Measurements from ENCODE around the gene KIF6. TPM values are rescaled to one million over a fixed set of nuclear protein-coding genes. Genes with fewer than 3 reads are reported as not detected.

The KIF6 gene
- total RNA-seq, 6 experiments from 2014 or later: not detected

DNA sequence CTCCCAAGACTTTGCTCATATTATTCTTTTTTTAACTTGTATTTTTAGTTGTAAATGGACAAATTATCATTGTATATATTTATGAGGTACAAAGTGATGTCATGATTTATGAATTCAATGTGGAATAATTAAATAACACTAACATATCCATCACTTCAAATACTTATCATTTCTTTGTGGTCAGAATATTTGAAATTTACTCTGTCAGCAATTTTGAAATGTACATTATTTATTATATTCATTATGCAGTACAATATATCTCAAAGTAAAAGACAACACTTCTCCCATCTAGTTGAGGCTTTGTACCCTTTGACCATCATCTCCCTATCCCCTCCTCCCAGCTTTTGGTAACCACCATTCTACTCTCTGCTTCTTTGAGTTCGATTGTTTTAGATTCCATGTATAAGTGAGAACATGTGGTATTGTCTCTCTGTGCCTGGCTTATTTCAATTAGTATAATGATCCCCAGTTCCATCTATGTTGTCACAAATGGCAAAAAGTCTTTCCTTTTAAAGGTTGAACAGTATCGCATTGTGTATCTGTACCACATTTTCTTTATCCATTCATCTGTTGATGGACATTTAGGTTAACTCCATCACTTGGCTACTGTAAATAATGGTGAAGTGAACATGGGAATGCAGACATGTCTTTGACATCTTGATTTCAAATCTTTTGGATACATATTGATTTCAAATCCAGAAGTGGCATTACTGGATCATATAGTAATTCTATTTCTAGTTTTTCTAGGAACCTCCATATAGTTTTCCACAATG lies 197.2 kb downstream of the KIF6 start:
- no peaks in the 10 kb centered on the region; the same call in 1 of the 2 replicates for H3K27me3 Mint-ChIP-seq (ENCODE audit: insufficient read depth)
- H3K9me3 Mint-ChIP-seq: peaks cover 49% of the 10 kb centered on the region
- no peaks in the 10 kb centered on the region for H3K4me1 Mint-ChIP-seq (ENCODE audit: low read depth)
- no peak overlapping the region for H3K4me3 Mint-ChIP-seq
- TF ChIP-seq, protein P1, sequence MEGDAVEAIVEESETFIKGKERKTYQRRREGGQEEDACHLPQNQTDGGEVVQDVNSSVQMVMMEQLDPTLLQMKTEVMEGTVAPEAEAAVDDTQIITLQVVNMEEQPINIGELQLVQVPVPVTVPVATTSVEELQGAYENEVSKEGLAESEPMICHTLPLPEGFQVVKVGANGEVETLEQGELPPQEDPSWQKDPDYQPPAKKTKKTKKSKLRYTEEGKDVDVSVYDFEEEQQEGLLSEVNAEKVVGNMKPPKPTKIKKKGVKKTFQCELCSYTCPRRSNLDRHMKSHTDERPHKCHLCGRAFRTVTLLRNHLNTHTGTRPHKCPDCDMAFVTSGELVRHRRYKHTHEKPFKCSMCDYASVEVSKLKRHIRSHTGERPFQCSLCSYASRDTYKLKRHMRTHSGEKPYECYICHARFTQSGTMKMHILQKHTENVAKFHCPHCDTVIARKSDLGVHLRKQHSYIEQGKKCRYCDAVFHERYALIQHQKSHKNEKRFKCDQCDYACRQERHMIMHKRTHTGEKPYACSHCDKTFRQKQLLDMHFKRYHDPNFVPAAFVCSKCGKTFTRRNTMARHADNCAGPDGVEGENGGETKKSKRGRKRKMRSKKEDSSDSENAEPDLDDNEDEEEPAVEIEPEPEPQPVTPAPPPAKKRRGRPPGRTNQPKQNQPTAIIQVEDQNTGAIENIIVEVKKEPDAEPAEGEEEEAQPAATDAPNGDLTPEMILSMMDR (IDR thresholded peaks at IDR 0.05): no peak
- peaks cover 10% of the 10 kb centered on the region for H3K36me3 Mint-ChIP-seq (ENCODE audit: low read depth)
- no peak overlapping the region for H3K27ac Mint-ChIP-seq
- no peak for DNase-seq

DNA sequence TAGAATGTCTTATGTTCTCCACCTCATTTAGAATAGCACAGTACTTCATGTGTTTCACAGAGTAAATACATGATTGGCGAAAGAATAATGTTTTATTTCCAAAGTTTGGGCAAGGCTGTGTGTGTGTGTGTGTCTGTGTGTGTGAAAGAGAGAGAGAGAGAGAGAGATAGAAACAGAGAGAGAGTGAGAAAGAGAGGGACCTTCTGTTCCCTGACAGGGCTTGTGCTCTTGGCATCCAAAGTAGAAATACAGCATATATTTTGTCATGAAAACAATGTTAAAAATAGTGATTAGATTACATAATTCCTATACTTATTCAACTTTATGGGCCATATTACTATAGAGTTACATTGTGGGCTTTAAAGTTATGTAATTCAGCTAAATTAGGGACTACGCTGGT lies 201.2 kb downstream of the KIF6 start:
- peaks cover 5% of the 10 kb centered on the region for H3K36me3 Mint-ChIP-seq (ENCODE audit: low read depth)
- DNase-seq: no peak
- TF ChIP-seq, protein P1 (IDR thresholded peaks at IDR 0.05): no peak
- no peak overlapping the region for H3K4me3 Mint-ChIP-seq
- H3K27me3 Mint-ChIP-seq (ENCODE audit: insufficient read depth): no peaks in the 10 kb centered on the region; the same call in 1 of the 2 replicates
- peaks cover 16% of the 10 kb centered on the region for H3K9me3 Mint-ChIP-seq
- H3K27ac Mint-ChIP-seq: no peak overlapping the region
- no peaks in the 10 kb centered on the region for H3K4me1 Mint-ChIP-seq (ENCODE audit: low read depth)

DNA sequence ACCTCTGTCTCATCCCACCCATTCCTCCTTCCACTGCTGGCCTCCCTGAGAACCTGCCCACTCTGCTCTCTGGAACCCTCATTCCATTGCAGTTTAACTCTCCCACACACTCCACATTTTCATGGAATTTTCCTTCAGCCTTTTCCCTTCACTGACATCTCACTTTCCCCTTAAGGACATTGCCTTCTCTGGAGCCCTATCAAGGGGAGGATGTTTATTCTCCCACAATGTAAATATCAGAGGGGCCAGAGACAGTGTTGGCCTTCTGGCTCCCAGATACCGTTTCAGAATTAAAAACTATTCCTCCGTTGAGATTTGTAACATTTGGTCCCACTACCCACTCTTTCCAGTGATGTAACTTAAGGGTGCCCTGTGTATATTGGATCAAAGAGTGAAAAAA lies 203.2 kb downstream of the KIF6 start:
- Mint-ChIP-seq H3K36me3 (ENCODE audit: low read depth) (no peaks in the 10 kb centered on the region; the same call in 1 of the 2 replicates), H3K27ac (no peak overlapping the region), H3K4me3 (no peak overlapping the region), H3K27me3 (ENCODE audit: insufficient read depth) (no peaks in the 10 kb centered on the region; the same call in 1 of the 2 replicates), H3K4me1 (ENCODE audit: low read depth) (no peaks in the 10 kb centered on the region), H3K9me3 (peaks cover 23% of the 10 kb centered on the region)
- TF ChIP-seq, protein P1 (IDR thresholded peaks at IDR 0.05): no peak
- no peak for DNase-seq

DNA sequence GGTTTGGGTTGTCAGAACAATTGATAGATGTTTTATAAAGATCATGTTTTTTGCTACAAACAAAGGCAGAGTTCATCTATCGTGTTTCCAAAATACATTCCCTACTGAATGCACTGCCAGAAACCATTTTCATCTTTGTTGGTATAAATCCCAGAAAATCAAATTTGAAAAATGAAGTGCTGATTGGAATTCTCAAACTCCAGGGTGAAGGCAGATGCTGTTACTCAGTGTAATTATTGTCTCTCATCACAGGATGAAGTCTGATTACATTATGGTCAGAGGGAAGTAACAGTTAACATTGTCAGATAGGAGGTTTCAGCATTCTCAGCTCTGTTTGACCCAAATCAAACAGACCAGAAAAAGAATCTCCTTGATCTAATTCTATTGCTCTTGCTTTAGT lies 204.3 kb downstream of the KIF6 start:
- H3K27ac Mint-ChIP-seq: no peak overlapping the region
- H3K4me1 Mint-ChIP-seq (ENCODE audit: low read depth): no peaks in the 10 kb centered on the region
- no peaks in the 10 kb centered on the region; the same call in 1 of the 2 replicates for H3K36me3 Mint-ChIP-seq (ENCODE audit: low read depth)
- no peaks in the 10 kb centered on the region; the same call in 1 of the 2 replicates for H3K27me3 Mint-ChIP-seq (ENCODE audit: insufficient read depth)
- TF ChIP-seq, protein P1 (IDR thresholded peaks at IDR 0.05): no peak
- H3K9me3 Mint-ChIP-seq: peaks cover 18% of the 10 kb centered on the region
- no peak overlapping the region for H3K4me3 Mint-ChIP-seq
- DNase-seq: no peak

DNA sequence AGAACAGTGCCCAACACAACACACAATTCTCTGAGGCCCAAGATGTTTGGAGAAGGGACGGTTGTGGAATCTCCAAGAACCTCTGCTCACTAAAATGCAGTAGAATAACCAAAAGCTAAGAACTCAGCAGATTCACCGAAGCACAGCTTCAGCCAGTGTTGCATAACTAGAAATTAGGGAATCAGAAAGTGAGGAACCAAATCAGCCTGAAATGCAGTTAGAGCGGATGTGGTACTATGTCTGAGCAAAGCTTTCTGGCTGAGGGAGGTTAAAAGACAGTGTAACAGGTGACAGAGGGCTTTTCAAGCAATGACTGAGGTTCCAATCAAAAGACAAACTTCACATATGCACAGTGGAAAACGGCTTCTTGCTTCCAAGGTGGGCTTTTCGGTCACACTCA lies 204.8 kb downstream of the KIF6 start:
- Mint-ChIP-seq H3K36me3 (ENCODE audit: low read depth) (no peaks in the 10 kb centered on the region), H3K27me3 (ENCODE audit: insufficient read depth) (no peaks in the 10 kb centered on the region), H3K9me3 (peaks cover 18% of the 10 kb centered on the region), H3K4me3 (no peak overlapping the region), H3K4me1 (ENCODE audit: low read depth) (no peaks in the 10 kb centered on the region), H3K27ac (no peak overlapping the region)
- no peak for DNase-seq
- TF ChIP-seq, protein P1 (IDR thresholded peaks at IDR 0.05): no peak

All from HFFc6 (cell line).